Ascending aorta (tissue), 2 donors: ENCODE data around the gene SAYSD1. TPM values are rescaled to one million over a fixed set of nuclear protein-coding genes. Genes with fewer than 3 reads are reported as not detected.

Source experiments
- DNase-seq, 2 donors: peaks; one replicate each; pipeline ENCODE4 v3.0.0-alpha.2; 2019; ENCODE audit warnings: low spot score in 2 of 2
- H3K27ac ChIP-seq, 2 donors: fragments of 200-600 bp; sonication (generic); one replicate each; pipeline ENCODE4 v1.5.1; 2016 to 2017; ENCODE audit warnings: mild to moderate bottlenecking in 1 of 2
- H3K27me3 ChIP-seq: fragments of 200-600 bp; sonication (generic); one replicate; pipeline ENCODE4 v1.5.1; 2017
- H3K36me3 ChIP-seq, 2 donors: fragments of 200-600 bp; sonication (generic); one replicate each; pipeline ENCODE4 v1.5.1; 2016
- H3K4me1 ChIP-seq, 2 donors: fragments of 200-600 bp; sonication (generic); one replicate each; pipeline ENCODE4 v1.5.1; 2016 to 2017; ENCODE audit warnings: mild to moderate bottlenecking in 1 of 2
- H3K4me3 ChIP-seq, 2 donors: fragments of 200-600 bp; sonication (generic); one replicate each; pipeline ENCODE4 v1.5.1; 2016 to 2017; ENCODE audit warnings: mild to moderate bottlenecking in 1 of 2
- H3K9me3 ChIP-seq, 2 donors: fragments of 200-600 bp; sonication (generic); one replicate each; pipeline ENCODE4 v1.5.1; 2016
- CTCF ChIP-seq, 3 experiments: fragments of 200-600 bp in 2 of 3; fragments of 450-650 bp in 1 of 3; sonication (generic) in 2 of 3; IDR thresholded peaks; one replicate each; pipeline ENCODE4 v1.5.1; 2016 to 2019; ENCODE audit warnings: antibody characterized with exemption in 3 of 3, mild to moderate bottlenecking in 1 of 3, moderate library complexity in 1 of 3
- intact Hi-C: fragments of 100-400 bp; cut with DNase I; formaldehyde crosslinking; loops from one replicate; pipeline ENCODE4 v1.15.1; 2023
- total RNA-seq: library from RNA; depleted of rRNA; stranded (reverse); fragments of >200 nt; gene quantifications from one replicate; pipeline ENCODE4 v1.1.0, GENCODE V29; 2016

The SAYSD1 gene
- total RNA-seq, 1 donor from 2014 or later = 2.1 TPM

GRCh38 chr6:39152262-39152661 is 37.3 kb upstream of the SAYSD1 start:
- no peak for TF ChIP-seq CTCF (IDR thresholded peaks at IDR 0.05)
- no peak for DNase-seq
- Histone ChIP-seq H3K4me1 (no peaks in the 10 kb centered on the region), H3K4me3 (no peak overlapping the region), H3K27me3 (no peaks in the 10 kb centered on the region), H3K36me3 (no peaks in the 10 kb centered on the region), H3K27ac (no peak overlapping the region), H3K9me3 (no peaks in the 10 kb centered on the region)
- intact Hi-C loops = no loop called here

GRCh38 chr6:39151211-39151610 is 36.2 kb upstream of the SAYSD1 start:
- Histone ChIP-seq H3K27ac (no peak overlapping the region), H3K4me1 (no peaks in the 10 kb centered on the region), H3K36me3 (no peaks in the 10 kb centered on the region), H3K4me3 (no peak overlapping the region), H3K27me3 (no peaks in the 10 kb centered on the region), H3K9me3 (no peaks in the 10 kb centered on the region)
- no peak for DNase-seq
- TF ChIP-seq CTCF (IDR thresholded peaks at IDR 0.05) = no peak
- intact Hi-C loops = no loop called here

- Histone ChIP-seq H3K27me3 (no peaks in the 10 kb centered on the region), H3K36me3 (no peaks in the 10 kb centered on the region), H3K4me1 (no peaks in the 10 kb centered on the region), H3K27ac (no peak overlapping the region), H3K4me3 (no peak overlapping the region), H3K9me3 (no peaks in the 10 kb centered on the region)
- TF ChIP-seq CTCF (IDR thresholded peaks at IDR 0.05) = no peak
- DNase-seq = no peak
- intact Hi-C loops = no loop called here
Measured at GRCh38 chr6:39144481-39145173, 29.6 kb upstream of the SAYSD1 start.

- Histone ChIP-seq H3K36me3 (no peaks in the 10 kb centered on the region), H3K9me3 (peaks cover 0 to under 1% of the 10 kb centered on the region in 2 donors), H3K27ac (no peak overlapping the region), H3K4me3 (no peak overlapping the region), H3K4me1 (no peaks in the 10 kb centered on the region), H3K27me3 (no peaks in the 10 kb centered on the region)
- DNase-seq = no peak
- no peak for TF ChIP-seq CTCF (IDR thresholded peaks at IDR 0.05)
- intact Hi-C loops = no loop called here
Measured at GRCh38 chr6:39143238-39143930, 28.4 kb upstream of the SAYSD1 start.

- TF ChIP-seq CTCF (IDR thresholded peaks at IDR 0.05) = no peak
- Histone ChIP-seq H3K36me3 (no peaks in the 10 kb centered on the region), H3K9me3 (peaks cover 0 to 4% of the 10 kb centered on the region in 2 donors), H3K4me1 (no peaks in the 10 kb centered on the region), H3K27ac (no peak overlapping the region), H3K4me3 (no peak overlapping the region), H3K27me3 (no peaks in the 10 kb centered on the region)
- DNase-seq = no peak
- intact Hi-C loops = no loop called here
Measured at GRCh38 chr6:39140556-39141167, 25.7 kb upstream of the SAYSD1 start.
